C4-2B (cell line): ENCODE data around the gene LITAF.

Source experiments
- H3K27ac ChIP-seq: fragments of 450-650 bp; 2 replicates; pipeline ENCODE4 v1.5.1; 2017
- CTCF ChIP-seq: fragments of 450-650 bp; conservative IDR thresholded peaks from 2 replicates; pipeline ENCODE4 v1.5.1; 2017; ENCODE audit warnings: mild to moderate bottlenecking
- ZFX ChIP-seq: fragments of 450-650 bp; IDR thresholded peaks from 2 replicates; pipeline ENCODE4 v1.6.1; 2017

LITAF gene

DNA sequence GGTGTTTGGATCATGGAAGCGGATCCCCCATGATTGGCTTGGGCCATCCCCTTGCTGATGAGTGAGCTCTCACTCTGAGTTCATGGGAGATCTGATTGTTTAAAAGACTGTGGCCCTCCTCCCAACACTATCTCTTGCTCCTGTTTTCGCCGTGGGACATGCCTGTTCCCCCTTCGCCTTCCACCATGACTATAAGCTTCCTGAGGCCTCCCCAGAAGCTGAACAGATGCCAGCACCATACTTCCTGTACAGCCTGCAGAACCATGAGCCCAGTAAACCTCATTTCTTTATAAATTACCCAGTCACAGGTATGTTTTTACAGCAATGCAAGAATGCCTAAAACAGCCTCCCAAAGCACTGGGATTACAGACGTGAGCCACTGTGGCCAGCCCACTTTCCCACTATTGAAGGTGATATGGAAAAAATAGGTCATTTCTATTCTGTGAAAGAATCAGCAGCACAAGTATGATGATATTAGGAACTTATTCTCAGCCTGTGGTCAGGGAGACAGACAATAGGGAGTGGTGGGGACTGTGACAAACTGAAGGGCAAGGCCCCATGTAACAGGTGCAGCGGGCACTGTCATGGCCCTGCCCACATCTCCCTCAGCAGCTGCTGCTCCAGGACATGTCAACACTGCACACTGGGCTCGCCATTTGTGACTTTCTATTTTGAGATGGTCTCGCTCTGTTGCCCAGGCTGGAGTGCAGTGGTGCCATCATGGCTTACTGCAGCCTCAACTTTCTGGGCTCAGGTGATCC, 33.7 kb upstream of the LITAF start:
- TF ChIP-seq ZFX = no peak
- TF ChIP-seq CTCF = no peak
- no peak overlapping the region for H3K27ac ChIP-seq

- TF ChIP-seq CTCF = no peak
- no peak for TF ChIP-seq ZFX
- no peak overlapping the region for H3K27ac ChIP-seq
These were observed 32.7 kb upstream of the LITAF start for GRCh38 chr16:11619327-11619851.

DNA sequence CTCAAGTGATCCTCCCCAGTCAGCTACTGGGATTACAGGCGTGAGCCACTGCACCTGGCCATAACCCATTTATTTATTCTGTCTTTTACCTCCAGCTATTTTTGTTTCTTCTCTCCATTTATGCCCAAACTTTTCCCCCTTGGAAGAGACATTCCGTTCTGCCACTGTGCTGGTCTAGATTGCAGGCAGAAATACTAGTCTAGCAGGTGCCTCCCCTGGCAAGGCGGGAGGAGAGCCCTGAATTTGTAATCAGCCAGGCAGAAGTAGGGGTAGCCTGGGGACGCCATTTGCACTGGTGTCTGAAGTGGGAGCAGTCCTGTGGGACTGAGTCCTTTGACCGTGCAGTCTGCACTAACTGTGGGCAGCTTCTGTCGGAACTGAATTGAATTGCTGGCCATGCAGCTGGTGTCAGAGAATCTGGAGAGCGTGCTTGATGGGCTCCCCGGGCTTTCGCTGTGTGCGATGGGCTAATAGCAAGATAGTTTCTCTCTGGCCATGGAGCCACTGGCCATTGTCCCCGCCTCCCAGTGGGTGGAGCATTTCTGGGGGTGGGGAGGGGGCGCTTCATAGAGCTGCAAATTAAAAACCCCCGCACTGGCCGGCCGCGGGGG, 31.5 kb upstream of the LITAF start:
- H3K27ac ChIP-seq = no peak overlapping the region

GRCh38 chr16:11615748-11616447, 29.2 kb upstream of the LITAF start:
- no peak overlapping the region for H3K27ac ChIP-seq
- TF ChIP-seq CTCF (no peak), ZFX (no peak)

More for the DNA sequence above, 31.5 kb upstream of the LITAF start:
- no peak for TF ChIP-seq CTCF
- no peak for TF ChIP-seq ZFX

DNA sequence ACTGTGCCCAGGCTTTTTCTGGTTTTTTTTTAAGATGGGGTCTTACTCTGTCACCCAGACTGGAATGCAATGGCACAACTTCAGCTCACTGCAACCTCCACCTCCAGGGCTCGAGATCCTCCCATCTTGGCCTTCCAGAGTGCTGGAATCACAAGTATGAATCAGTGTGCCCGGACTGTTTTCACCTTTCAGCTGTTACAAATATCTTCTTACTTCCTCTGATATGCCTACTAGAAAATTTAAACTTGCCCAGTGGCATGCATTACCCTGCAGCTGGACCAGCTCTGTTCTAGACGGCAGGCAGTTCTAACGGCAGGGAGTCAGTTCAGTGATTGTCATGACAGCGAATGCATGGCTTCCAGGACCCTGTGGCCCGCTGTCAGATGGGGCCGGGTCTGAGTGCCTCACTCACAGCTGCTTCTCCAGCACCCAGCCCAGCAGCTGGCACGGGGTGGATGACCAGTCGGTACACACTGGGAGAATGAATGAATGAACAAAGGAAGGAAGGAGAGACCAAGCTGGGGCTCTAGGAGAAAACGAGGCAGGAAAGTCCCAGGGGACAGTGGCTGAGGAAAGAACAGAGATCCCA, 28.0 kb upstream of the LITAF start:
- H3K27ac ChIP-seq = no peak overlapping the region
- TF ChIP-seq CTCF (no peak), ZFX (no peak)

DNA sequence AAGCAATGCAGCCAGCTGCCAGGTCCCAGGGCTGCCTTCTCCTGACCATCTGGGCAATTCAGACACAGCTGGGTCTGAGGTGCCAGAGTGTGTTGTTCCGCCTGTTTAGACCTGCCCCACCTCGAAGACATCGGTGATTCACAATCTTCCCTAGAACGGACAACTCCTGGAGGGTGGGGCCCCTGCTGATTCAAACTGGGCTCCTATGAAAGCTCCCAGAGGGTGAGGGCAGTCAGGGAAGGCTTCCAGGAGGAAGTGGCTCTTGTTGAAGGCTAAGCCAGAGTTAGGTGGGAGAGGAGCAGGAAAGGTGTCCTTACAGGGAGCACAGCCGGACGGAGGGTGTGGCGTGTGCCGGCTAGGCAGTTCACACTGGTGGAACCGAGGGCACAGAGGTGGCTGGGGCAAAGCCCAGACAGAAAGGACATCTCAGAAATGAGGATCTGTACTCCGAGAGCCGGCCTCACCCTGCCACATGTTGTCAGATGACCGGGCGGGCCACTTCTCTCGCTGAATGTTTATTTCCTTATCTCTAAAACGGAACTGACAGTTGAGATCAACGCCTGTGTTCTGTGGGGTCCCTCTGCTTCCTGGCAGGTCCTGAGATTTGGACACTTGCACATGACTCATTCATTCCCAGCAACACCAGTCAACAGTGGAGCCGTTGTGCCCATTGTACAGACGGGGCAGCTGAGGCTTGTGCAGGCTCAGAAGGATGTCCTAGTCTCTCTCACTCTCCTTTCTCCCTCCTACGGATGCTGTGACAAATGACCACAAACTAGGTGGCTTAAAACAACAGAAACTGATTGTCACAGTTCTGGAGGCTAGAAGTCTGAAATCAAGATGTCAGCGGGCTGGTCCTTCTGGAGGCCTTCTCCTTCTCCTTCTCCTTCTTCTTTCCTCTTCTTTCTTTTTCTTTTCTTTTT, 26.9 kb upstream of the LITAF start:
- H3K27ac ChIP-seq = no peak overlapping the region

More for the DNA sequence above, 26.9 kb upstream of the LITAF start:
- no peak for TF ChIP-seq CTCF
